Myocyte (in vitro differentiated cells): ENCODE measurements around the gene ADK. TPM values are rescaled to one million over a fixed set of nuclear protein-coding genes. Genes with fewer than 3 reads are reported as not detected.
A peak's percentile ranks its signal among the peaks of the same experiment; 100 is the strongest.
"Not testable (repeated sequence)": the region's sequence is repeated elsewhere in the genome, so short reads cannot be mapped to it uniquely, and the experiment has no call there.

Experiments
- DNase-seq: peaks from one replicate; pipeline ENCODE4 v3.0.0-alpha.2; 2012; ENCODE audit warnings: low read depth
- total RNA-seq: library from RNA; depleted of rRNA; stranded (reverse); fragments of >200 nt; gene quantifications from 2 replicates; pipeline ENCODE4 v1.2.3, GENCODE V29; 2014

ADK gene
- total RNA-seq, 1 donor from 2014 or later: 65.4 TPM

- no peak for DNase-seq
These were observed 380.0 kb downstream of the ADK start for GRCh38 chr10:74530981-74531380.

- no peak for DNase-seq
These were observed 388.3 kb downstream of the ADK start for GRCh38 chr10:74539317-74539716.

GRCh38 chr10:74541375-74541774, 390.4 kb downstream of the ADK start:
- DNase-seq: no peak

- DNase-seq: peak; percentile 38
These were observed 391.1 kb downstream of the ADK start for GRCh38 chr10:74542077-74542476.

GRCh38 chr10:74543276-74543675, 392.3 kb downstream of the ADK start:
- DNase-seq: no peak

GRCh38 chr10:74544106-74544505, 393.1 kb downstream of the ADK start:
- peak; percentile 3 for DNase-seq

GRCh38 chr10:74548676-74549075, 397.7 kb downstream of the ADK start:
- DNase-seq: no peak

- no peak for DNase-seq
These were observed 405.2 kb downstream of the ADK start for GRCh38 chr10:74556072-74556705.

- DNase-seq: no peak
These were observed 406.1 kb downstream of the ADK start for GRCh38 chr10:74557098-74557497.

- DNase-seq: no peak
These were observed 407.4 kb downstream of the ADK start for GRCh38 chr10:74558403-74558802.

GRCh38 chr10:74558897-74559296, 407.9 kb downstream of the ADK start:
- DNase-seq: no peak

- DNase-seq: not testable (repeated sequence)
These were observed 417.9 kb downstream of the ADK start for GRCh38 chr10:74568896-74569295.

- DNase-seq: not testable (repeated sequence)
These were observed 422.5 kb downstream of the ADK start for GRCh38 chr10:74573497-74573896.

GRCh38 chr10:74575191-74575720, 424.2 kb downstream of the ADK start:
- DNase-seq: no peak

GRCh38 chr10:74575912-74576311, 424.9 kb downstream of the ADK start:
- no peak for DNase-seq

- no peak for DNase-seq
These were observed 425.6 kb downstream of the ADK start for GRCh38 chr10:74576586-74576985.

GRCh38 chr10:74580438-74580837, 429.4 kb downstream of the ADK start:
- DNase-seq: not testable (repeated sequence)

- DNase-seq: no peak
These were observed 431.5 kb downstream of the ADK start for GRCh38 chr10:74582566-74582965.

- no peak for DNase-seq
These were observed 434.4 kb downstream of the ADK start for GRCh38 chr10:74585231-74586087.

GRCh38 chr10:74586088-74586585, 435.1 kb downstream of the ADK start:
- no peak for DNase-seq

GRCh38 chr10:74587109-74587854, 436.3 kb downstream of the ADK start:
- DNase-seq: peak; percentile 17
